ENCODE data around the gene CIB4.

- TF ChIP-seq CTCF (IDR thresholded peaks at IDR 0.05) (no peak), POLR2A (IDR thresholded peaks at IDR 0.05) (no peak), EP300 (IDR thresholded peaks at IDR 0.05) (no peak)
These were observed 25.1 kb downstream of the CIB4 start for GRCh38 chr2:26615860-26616705.

Data from ovary (tissue), 3 donors.